T-helper 22 cell (primary cell): ENCODE measurements around the gene GPR55.

Experiments used
- DNase-seq: peaks from one replicate; pipeline ENCODE4 v3.0.0-alpha.2; 2020; ENCODE audit warnings: low read depth

Gene GPR55

DNA sequence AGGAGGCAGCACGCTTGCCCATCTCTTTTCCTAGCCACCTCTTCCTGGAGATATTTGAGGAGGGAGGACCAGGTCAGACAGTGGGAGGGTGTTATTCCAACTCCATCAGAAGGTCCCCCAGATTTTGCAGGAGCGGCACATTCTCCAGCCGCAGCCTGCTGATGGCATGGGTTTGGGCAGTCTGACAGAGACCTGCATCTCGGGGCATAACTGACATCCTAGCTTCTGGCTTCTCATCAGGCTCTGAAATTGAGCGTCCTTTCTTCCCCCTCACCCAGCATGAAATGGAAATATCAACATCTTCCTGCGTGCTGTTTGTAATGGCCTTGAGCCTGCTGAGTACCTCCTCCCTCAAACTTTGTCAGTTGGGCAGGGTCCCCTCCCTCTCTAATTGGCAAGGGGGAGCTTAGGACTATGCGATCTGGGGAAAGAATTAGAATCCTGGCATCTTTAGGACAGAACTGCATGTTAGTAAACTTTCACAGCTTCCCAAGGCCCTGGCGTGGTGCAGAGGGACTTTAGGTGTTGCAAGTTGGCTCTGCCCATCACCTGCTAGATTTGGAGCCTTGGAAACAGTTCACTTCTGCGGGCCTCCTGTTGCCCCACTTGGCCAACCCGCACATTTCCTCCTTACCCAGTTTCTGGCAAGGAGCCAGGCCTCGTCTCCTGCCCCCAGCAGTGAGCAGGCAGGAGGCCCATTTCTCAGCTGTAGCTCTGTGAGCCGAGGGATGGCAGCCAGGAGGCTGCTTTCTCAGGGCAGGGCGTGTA lies 58.1 kb downstream of the GPR55 start:
- DNase-seq = peak; percentile 54

- DNase-seq = no peak
Observed at GRCh38 chr2:230865766-230866755, 59.0 kb downstream of the GPR55 start.

- DNase-seq = no peak
Observed at GRCh38 chr2:230865307-230865765, 59.7 kb downstream of the GPR55 start.

- DNase-seq = peak; percentile 68
Observed at GRCh38 chr2:230864605-230865306, 60.3 kb downstream of the GPR55 start, which contains the start of gene ITM2C. TSS of gene ITM2C (plus strand) at chr2:230864942. CDS start at chr2:230865026, 84 bp downstream.

GRCh38 chr2:230864122-230864604 lies 60.9 kb downstream of the GPR55 start:
- DNase-seq = no peak

- no peak for DNase-seq
Observed at GRCh38 chr2:230863442-230864121, 61.5 kb downstream of the GPR55 start.

DNA sequence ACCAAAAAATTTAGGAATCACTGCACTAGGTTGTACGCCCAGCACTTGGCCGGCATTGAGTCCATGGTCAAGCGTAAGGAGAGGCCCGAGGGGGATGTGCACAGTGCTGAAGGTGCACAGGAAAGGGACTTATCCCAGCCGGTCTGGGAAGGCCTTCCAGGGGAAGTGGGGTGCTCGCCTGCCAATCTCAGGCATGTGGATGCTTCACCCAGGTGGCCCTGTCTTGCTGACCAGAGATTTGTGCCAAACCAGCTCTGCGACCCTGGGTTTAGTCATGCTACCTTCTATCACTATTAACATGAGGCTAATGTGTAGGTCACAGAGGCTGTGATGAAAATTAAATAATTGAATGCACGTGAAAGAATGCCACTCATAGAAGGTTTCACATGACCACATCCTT lies 62.0 kb downstream of the GPR55 start:
- no peak for DNase-seq

- no peak for DNase-seq
Observed at GRCh38 chr2:230862292-230862691, 62.8 kb downstream of the GPR55 start.

- DNase-seq = no peak
Observed at GRCh38 chr2:230861552-230862255, 63.3 kb downstream of the GPR55 start.
